Ascending aorta (tissue), 2 donors: Measurements from ENCODE around the gene AKAIN1. TPM values are rescaled to one million over a fixed set of nuclear protein-coding genes. Genes with fewer than 3 reads are reported as not detected.

ENCODE experiments used
- DNase-seq, 2 donors: peaks; one replicate each; pipeline ENCODE4 v3.0.0-alpha.2; 2019; ENCODE audit warnings: low spot score in 2 of 2
- H3K27ac ChIP-seq, 2 donors: fragments of 200-600 bp; sonication (generic); one replicate each; pipeline ENCODE4 v1.5.1; 2016 to 2017; ENCODE audit warnings: mild to moderate bottlenecking in 1 of 2
- H3K27me3 ChIP-seq: fragments of 200-600 bp; sonication (generic); one replicate; pipeline ENCODE4 v1.5.1; 2017
- H3K36me3 ChIP-seq, 2 donors: fragments of 200-600 bp; sonication (generic); one replicate each; pipeline ENCODE4 v1.5.1; 2016
- H3K4me1 ChIP-seq, 2 donors: fragments of 200-600 bp; sonication (generic); one replicate each; pipeline ENCODE4 v1.5.1; 2016 to 2017; ENCODE audit warnings: mild to moderate bottlenecking in 1 of 2
- H3K4me3 ChIP-seq, 2 donors: fragments of 200-600 bp; sonication (generic); one replicate each; pipeline ENCODE4 v1.5.1; 2016 to 2017; ENCODE audit warnings: mild to moderate bottlenecking in 1 of 2
- H3K9me3 ChIP-seq, 2 donors: fragments of 200-600 bp; sonication (generic); one replicate each; pipeline ENCODE4 v1.5.1; 2016
- intact Hi-C: fragments of 100-400 bp; cut with DNase I; formaldehyde crosslinking; loops from one replicate; pipeline ENCODE4 v1.15.1; 2023
- total RNA-seq: library from RNA; depleted of rRNA; stranded (reverse); fragments of >200 nt; gene quantifications from one replicate; pipeline ENCODE4 v1.1.0, GENCODE V29; 2016
- TF ChIP-seq, protein P1 (sequence below), 3 experiments: fragments of 200-600 bp in 2 of 3; fragments of 450-650 bp in 1 of 3; sonication (generic) in 2 of 3; IDR thresholded peaks; one replicate each; pipeline ENCODE4 v1.5.1; 2016 to 2019; ENCODE audit warnings: antibody characterized with exemption in 3 of 3, mild to moderate bottlenecking in 1 of 3, moderate library complexity in 1 of 3

Gene AKAIN1
- total RNA-seq, 1 donor from 2014 or later, result not detected

DNA sequence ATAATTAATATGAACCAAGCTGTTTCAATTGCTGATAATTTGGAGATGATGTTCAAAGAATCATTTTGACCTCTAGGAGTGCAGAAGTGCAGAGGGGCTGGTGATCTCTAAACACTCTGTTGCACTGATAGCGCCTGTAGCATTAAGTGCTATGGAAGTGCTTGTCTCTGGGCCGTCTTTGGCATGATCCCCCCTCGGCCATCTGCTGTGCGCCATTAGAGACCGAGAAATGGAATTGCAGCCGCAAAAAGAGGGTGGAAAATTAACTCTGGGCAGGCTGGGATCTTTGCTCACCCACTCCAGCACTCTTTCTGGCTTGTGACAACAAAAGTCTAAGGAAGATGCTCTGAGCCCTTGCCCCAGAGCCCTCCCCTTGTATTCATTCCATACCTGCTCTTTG is 23.4 kb downstream of the AKAIN1 start:
- H3K27me3 ChIP-seq, result no peaks in the 10 kb centered on the region
- no peaks in the 10 kb centered on the region for H3K36me3 ChIP-seq
- no peak overlapping the region for H3K4me3 ChIP-seq
- no peak overlapping the region for H3K27ac ChIP-seq
- TF ChIP-seq, protein P1, sequence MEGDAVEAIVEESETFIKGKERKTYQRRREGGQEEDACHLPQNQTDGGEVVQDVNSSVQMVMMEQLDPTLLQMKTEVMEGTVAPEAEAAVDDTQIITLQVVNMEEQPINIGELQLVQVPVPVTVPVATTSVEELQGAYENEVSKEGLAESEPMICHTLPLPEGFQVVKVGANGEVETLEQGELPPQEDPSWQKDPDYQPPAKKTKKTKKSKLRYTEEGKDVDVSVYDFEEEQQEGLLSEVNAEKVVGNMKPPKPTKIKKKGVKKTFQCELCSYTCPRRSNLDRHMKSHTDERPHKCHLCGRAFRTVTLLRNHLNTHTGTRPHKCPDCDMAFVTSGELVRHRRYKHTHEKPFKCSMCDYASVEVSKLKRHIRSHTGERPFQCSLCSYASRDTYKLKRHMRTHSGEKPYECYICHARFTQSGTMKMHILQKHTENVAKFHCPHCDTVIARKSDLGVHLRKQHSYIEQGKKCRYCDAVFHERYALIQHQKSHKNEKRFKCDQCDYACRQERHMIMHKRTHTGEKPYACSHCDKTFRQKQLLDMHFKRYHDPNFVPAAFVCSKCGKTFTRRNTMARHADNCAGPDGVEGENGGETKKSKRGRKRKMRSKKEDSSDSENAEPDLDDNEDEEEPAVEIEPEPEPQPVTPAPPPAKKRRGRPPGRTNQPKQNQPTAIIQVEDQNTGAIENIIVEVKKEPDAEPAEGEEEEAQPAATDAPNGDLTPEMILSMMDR (IDR thresholded peaks at IDR 0.05), result no peak
- intact Hi-C loops, result no loop called here
- DNase-seq, result no peak
- no peaks in the 10 kb centered on the region for H3K4me1 ChIP-seq
- H3K9me3 ChIP-seq, result no peaks in the 10 kb centered on the region

DNA sequence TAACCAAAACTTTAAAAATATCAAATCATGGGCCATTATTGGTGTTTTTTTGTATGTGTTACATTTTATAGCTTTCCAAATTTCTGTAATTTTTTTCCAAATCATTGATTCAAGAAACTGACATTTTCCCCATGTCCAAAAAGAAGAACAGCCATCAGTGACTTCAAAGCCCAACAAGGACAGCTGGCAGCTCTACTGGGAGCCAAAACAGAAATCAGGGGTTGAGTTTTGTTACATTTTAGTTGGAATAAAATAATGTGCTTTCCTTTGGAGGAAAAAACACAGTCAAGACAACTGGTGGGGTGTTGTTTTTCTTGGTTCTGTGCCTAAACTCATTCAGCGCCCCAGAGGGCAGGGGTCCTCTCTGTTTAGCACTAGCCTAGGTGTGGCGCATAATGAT is 23.8 kb downstream of the AKAIN1 start:
- Histone ChIP-seq H3K27me3 (no peaks in the 10 kb centered on the region), H3K4me1 (no peaks in the 10 kb centered on the region), H3K9me3 (no peaks in the 10 kb centered on the region), H3K36me3 (no peaks in the 10 kb centered on the region), H3K27ac (no peak overlapping the region), H3K4me3 (no peak overlapping the region)
- TF ChIP-seq, protein P1 (IDR thresholded peaks at IDR 0.05), result no peak
- intact Hi-C loops, result no loop called here
- no peak for DNase-seq

DNA sequence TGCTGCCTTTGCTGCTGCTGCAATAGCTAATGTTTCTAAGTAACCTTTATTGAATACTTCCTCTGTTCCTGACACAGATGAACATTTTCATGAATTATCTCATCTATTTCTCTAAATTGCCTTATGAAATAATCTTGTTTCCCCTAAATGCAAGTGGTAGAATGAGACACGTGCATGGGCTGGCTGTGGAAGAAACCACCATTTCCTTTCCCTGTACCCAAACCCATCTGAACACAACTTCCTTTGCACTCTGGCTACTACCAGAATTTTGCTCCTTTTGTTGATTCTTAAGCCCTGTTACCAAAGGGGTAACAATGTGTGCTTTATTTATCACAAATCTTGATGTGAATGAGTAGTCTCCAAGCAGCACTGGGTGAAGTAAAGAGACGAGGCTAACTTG is 29.2 kb downstream of the AKAIN1 start:
- no peaks in the 10 kb centered on the region for H3K4me1 ChIP-seq
- intact Hi-C loops, result no loop called here
- H3K27me3 ChIP-seq, result no peaks in the 10 kb centered on the region
- H3K9me3 ChIP-seq, result no peaks in the 10 kb centered on the region
- DNase-seq, result no peak
- H3K27ac ChIP-seq, result no peak overlapping the region
- H3K36me3 ChIP-seq, result no peaks in the 10 kb centered on the region
- H3K4me3 ChIP-seq, result no peak overlapping the region
- TF ChIP-seq, protein P1 (IDR thresholded peaks at IDR 0.05), result no peak

DNA sequence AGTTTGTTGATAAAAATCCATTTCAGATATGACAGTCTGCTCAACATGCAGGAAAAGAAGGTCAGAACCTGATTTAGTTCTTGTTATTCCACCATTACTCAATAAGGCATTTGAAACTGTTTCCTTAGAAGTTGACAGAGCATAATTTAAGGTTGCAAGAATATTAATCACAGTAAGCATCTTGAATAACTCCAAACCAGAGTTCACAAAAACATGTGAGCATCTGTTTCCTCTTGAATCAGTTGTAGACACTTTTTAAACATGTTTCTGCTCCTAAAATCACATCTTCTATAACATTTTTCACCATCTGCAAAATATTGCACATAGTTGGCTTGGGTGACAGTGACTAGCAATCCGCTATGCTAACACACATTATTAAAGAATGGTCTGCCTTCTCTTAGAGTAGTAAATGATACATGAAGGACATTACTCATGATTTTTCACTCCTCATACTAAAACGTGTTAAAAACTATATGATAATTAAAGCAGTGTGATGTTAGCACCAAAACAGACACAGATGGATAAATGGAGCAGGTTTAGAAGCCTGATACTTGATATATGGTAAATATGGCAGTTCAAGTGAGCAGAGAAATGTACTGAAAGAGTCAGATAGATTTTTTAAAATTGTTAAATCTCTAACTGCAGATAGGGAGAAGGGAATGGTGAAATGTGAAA is 30.3 kb downstream of the AKAIN1 start:
- no peaks in the 10 kb centered on the region for H3K36me3 ChIP-seq
- TF ChIP-seq, protein P1 (IDR thresholded peaks at IDR 0.05), result no peak
- no peak overlapping the region for H3K4me3 ChIP-seq
- H3K9me3 ChIP-seq, result no peaks in the 10 kb centered on the region
- no peaks in the 10 kb centered on the region for H3K27me3 ChIP-seq
- H3K4me1 ChIP-seq, result no peaks in the 10 kb centered on the region
- intact Hi-C loops, result no loop called here
- DNase-seq, result no peak
- no peak overlapping the region for H3K27ac ChIP-seq

DNA sequence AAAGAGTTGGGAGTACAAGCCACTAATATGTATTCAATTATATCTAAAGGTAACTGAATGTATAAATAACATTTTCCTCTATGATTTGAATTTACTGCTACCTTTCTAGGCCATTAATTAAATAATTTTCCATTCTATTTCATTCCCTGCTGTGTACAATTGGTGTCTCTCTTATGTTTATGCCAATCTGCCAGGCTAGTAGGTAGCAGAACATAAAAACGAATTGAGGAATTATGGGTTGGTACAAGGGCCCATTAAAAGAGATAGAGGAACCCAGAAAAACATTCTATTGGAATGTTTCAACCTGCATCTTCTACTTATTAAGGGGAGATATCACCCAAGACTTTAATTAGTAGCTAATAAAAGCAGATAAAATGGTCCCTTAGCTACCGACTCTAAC is 32.2 kb downstream of the AKAIN1 start:
- no peaks in the 10 kb centered on the region for H3K9me3 ChIP-seq
- H3K36me3 ChIP-seq, result no peaks in the 10 kb centered on the region
- intact Hi-C loops, result no loop called here
- no peaks in the 10 kb centered on the region for H3K4me1 ChIP-seq
- TF ChIP-seq, protein P1 (IDR thresholded peaks at IDR 0.05), result no peak
- H3K27ac ChIP-seq, result no peak overlapping the region
- H3K27me3 ChIP-seq, result no peaks in the 10 kb centered on the region
- DNase-seq, result no peak
- no peak overlapping the region for H3K4me3 ChIP-seq

DNA sequence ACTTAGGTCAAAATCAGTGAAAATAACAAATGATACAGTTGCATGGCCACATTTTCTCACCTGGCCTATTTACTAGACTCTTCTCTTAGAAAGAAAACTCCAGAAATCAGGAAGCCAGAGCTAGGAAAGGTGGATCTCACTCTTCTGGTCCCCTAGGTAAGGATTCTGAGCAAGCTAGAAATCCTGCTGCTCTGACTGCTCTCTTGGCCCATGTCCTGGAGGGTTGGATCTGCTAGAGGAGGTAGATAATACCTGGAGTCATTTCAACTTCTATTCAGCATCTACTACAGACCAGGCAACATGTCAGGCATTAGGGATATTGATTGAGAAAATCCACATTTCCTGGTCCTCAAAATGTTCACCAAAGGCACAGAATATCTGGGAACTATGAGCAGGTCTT is 34.9 kb downstream of the AKAIN1 start:
- H3K4me1 ChIP-seq, result no peaks in the 10 kb centered on the region
- no peaks in the 10 kb centered on the region for H3K9me3 ChIP-seq
- no peak overlapping the region for H3K27ac ChIP-seq
- no peak for DNase-seq
- intact Hi-C loops, result no loop called here
- TF ChIP-seq, protein P1 (IDR thresholded peaks at IDR 0.05), result no peak
- no peak overlapping the region for H3K4me3 ChIP-seq
- no peaks in the 10 kb centered on the region for H3K36me3 ChIP-seq
- no peaks in the 10 kb centered on the region for H3K27me3 ChIP-seq
